Spinal cord (tissue), 10 donors: Measurements from ENCODE around the gene SLC7A9. TPM values are rescaled to one million over a fixed set of nuclear protein-coding genes. Genes with fewer than 3 reads are reported as not detected.

Source experiments
- DNase-seq, 6 donors: peaks; one replicate each; pipeline versions ENCODE4 v3.0.0 to v3.0.0-alpha.2; 2013 to 2015; ENCODE audit warnings: low spot score in 6 of 6, low read depth in 4 of 6
- H3K27ac ChIP-seq: one replicate; pipeline ENCODE4 v1.5.1; 2013; ENCODE audit warnings: low read depth, low read length, control low read depth
- H3K27me3 ChIP-seq: one replicate; pipeline ENCODE4 v1.6.1; 2013; ENCODE audit warnings: low read length; ENCODE audit not compliant: control insufficient read depth, insufficient read depth
- H3K36me3 ChIP-seq: one replicate; pipeline ENCODE4 v1.6.1; 2013; ENCODE audit warnings: low read length; ENCODE audit not compliant: control insufficient read depth, insufficient read depth
- H3K4me1 ChIP-seq: one replicate; pipeline ENCODE4 v1.6.1; 2013; ENCODE audit warnings: low read length; ENCODE audit not compliant: control insufficient read depth, insufficient read depth
- H3K4me3 ChIP-seq: one replicate; pipeline ENCODE4 v1.5.1; 2013; ENCODE audit warnings: low read depth, low read length, control low read depth
- H3K9me3 ChIP-seq: one replicate; pipeline ENCODE4 v1.6.1; 2013; ENCODE audit warnings: low read length; ENCODE audit not compliant: control insufficient read depth, insufficient read depth
- WGBS: methylation state at CpG from one replicate; pipeline ENCODE4 v1.1.5; 2013; ENCODE audit warnings: missing lambda C conversion rate; ENCODE audit not compliant: insufficient coverage; 5-methylcytosine and 5-hydroxymethylcytosine counted together
- polyA plus RNA-seq, 2 donors: library from polyadenylated mRNA; unstranded; fragments of 120-200 nt; gene quantifications; one replicate each; pipeline ENCODE4 v1.2.1, GENCODE V29; 2013; ENCODE audit not compliant: insufficient read length in 2 of 2
- total RNA-seq, 2 donors: library from RNA; depleted of rRNA in 1 of 2; stranded (reverse); fragments of 120-200 nt in 1 of 2; fragments of >200 nt in 1 of 2; gene quantifications; one replicate each; pipeline versions ENCODE4 v1.2.3 to v1.2.4, GENCODE V29; 2013 to 2014
- donor health status: healthy.

Gene SLC7A9
- total and polyA plus RNA-seq, 4 donors = 0.50 to 3.4 (median 1.5) TPM

GRCh38 chr19:32908641-32909190 lies 39.1 kb upstream of the SLC7A9 start:
- no peak for DNase-seq
- Histone ChIP-seq H3K27me3 (no peaks in the 10 kb centered on the region), H3K4me1 (no peaks in the 10 kb centered on the region), H3K36me3 (peaks cover 30% of the 10 kb centered on the region), H3K27ac (no peak overlapping the region), H3K4me3 (no peak overlapping the region), H3K9me3 (peaks cover 4% of the 10 kb centered on the region)
- 75% methylated on average over 4 of the region's 7 CpGs for WGBS

DNA sequence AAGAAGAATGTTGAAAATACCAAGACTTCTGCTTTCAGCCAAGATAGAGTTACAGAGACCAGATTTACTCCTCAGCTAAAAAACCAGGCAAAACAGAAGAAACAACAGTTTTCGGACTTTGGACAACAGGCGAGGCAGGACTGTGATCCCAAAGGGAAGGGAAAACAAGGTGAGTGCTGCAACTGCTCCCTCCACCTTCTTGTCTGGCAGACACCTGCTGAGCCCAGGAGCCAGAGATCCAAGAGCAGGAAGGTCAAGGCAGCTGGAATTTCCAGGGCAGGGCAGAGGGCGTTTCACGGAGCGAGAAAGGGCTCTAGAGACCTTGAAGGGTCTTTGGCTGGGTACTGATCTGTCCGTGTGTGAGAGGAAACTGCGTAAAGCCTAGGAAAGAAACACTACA lies 32.9 kb upstream of the SLC7A9 start:
- Histone ChIP-seq H3K36me3 (peaks cover 40% of the 10 kb centered on the region), H3K4me1 (no peaks in the 10 kb centered on the region), H3K9me3 (peaks cover 4% of the 10 kb centered on the region), H3K27me3 (no peaks in the 10 kb centered on the region), H3K27ac (no peak overlapping the region), H3K4me3 (no peak overlapping the region)
- WGBS = 84% methylated on average over 5 of the region's 7 CpGs
- no peak for DNase-seq

DNA sequence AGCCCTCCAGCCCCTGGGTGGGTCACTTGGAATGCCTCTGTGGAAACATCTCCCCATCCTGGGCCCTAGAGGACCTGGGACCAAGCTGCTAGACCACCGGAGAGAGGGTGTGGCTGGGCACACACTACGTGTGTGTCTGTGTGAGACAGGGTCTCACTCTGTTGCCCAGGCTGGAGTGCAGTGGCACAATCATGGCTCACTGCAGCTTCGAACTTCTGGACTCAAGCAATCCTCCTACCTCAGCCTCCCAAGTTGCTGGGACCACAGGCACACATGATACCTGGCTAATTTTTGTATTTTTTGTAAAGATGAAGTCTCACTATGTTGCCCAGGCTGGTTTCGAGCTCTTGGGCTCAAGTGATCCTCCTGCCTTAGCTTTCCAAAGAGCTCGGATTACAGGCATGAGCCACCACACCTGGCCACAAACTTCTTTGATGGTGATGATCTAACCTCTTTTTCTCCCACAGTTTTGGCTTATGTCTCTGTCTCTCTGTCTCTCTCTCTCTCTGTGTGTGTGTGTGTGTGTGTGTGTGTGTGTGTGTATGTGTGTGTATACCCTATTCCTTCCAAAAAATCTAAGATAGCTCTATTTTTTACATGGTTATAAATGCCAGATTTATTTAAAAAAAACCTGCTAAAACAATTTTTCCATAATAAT lies 32.1 kb upstream of the SLC7A9 start:
- H3K4me1 ChIP-seq = no peaks in the 10 kb centered on the region
- WGBS = 81% methylated on average over 3 of the region's 5 CpGs
- peaks cover 4% of the 10 kb centered on the region for H3K9me3 ChIP-seq
- H3K4me3 ChIP-seq = no peak overlapping the region
- peaks cover 33% of the 10 kb centered on the region for H3K36me3 ChIP-seq
- no peak overlapping the region for H3K27ac ChIP-seq
- no peak for DNase-seq
- no peaks in the 10 kb centered on the region for H3K27me3 ChIP-seq

DNA sequence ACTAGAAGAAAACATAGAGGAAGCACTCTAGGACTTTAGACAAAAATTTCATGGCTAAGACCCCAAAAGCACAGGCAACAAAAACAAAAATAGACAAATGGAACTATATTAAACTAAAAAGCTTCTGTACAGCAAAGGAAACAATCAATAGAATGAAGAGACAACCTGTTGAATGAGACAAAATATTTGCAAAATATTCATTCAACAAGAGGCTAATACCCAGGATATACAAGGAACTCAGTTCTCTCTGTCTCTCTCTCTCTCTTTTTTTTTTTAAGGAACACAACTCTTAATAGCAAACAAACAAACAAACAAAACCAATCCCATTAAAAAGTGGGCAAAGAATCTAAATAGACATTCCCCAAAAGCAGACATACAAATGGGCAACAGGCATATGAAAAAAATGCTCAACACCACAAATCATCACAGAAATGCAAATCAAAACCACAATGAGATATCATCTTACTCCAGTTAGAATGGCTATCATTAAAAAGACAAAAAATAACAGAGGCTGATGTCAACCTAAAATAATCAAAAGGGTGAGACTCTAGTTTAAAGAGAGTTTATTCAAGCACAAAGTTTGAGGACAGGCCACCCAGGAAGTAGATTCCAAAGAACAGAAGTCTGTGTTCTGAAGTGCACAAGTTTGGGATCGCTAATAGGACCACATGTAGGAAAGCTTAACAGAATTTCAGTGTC lies 27.1 kb upstream of the SLC7A9 start:
- 80% methylated on average over 1 of the region's 1 CpG for WGBS
- H3K36me3 ChIP-seq = peaks cover 29% of the 10 kb centered on the region
- no peak for DNase-seq

DNA sequence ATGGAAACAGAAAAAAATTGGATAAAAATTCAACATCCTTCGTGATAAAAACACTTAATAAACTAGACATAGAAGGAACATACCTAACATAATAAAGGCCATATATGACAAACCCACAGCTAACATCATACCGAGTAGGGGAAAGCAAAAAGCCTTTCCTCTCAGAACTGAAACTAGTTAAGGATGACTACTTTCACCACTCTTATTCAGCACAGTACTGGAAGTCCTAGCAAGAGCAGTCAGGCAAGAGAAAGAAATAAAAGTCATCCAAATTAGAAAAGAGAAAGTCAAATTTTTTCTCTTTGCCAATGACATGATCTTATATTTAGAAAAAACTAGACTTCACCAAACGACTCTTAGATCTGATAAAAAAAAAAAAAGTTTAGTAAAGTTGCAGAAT lies 25.8 kb upstream of the SLC7A9 start:
- H3K27me3 ChIP-seq = no peaks in the 10 kb centered on the region
- no peak for DNase-seq
- no peak overlapping the region for H3K4me3 ChIP-seq
- H3K4me1 ChIP-seq = no peaks in the 10 kb centered on the region
- H3K9me3 ChIP-seq = peaks cover 9% of the 10 kb centered on the region
- H3K36me3 ChIP-seq = peaks cover 27% of the 10 kb centered on the region
- 100% methylated on average over 1 of the region's 3 CpGs for WGBS
- H3K27ac ChIP-seq = no peak overlapping the region

More for the DNA sequence above, 27.1 kb upstream of the SLC7A9 start:
- Histone ChIP-seq H3K4me3 (no peak overlapping the region), H3K27me3 (no peaks in the 10 kb centered on the region), H3K27ac (no peak overlapping the region), H3K4me1 (no peaks in the 10 kb centered on the region), H3K9me3 (peaks cover 9% of the 10 kb centered on the region)

- DNase-seq = no peak
- Histone ChIP-seq H3K4me1 (no peaks in the 10 kb centered on the region), H3K27me3 (no peaks in the 10 kb centered on the region), H3K27ac (no peak overlapping the region), H3K36me3 (peaks cover 26% of the 10 kb centered on the region), H3K4me3 (no peak overlapping the region), H3K9me3 (peaks cover 9% of the 10 kb centered on the region)
- WGBS = no CpG with 5 or more reads among the region's 2 CpGs
Observed at GRCh38 chr19:32891609-32892008, 22.0 kb upstream of the SLC7A9 start.

DNA sequence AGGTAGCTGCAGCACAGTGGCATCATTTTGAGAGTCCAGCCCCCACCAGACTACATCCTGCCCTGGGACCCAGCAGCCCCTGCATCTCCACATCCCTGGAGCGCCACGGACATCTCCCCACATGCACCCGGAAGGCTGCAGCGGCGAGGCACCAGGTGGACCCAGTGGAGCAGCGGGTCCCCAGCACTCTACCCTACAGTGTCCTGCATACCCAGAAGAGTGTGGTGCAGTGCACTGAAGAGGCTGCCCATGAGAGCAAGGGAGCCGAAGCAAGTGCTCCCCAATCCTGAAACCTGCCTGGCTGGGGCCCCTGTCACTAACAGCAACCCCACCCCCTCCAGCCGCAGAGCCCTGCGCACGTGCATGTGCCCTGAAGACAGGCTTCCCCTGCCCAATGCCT lies 21.3 kb upstream of the SLC7A9 start:
- no peak overlapping the region for H3K27ac ChIP-seq
- DNase-seq = no peak
- H3K4me3 ChIP-seq = no peak overlapping the region
- 97% methylated on average over 10 of the region's 10 CpGs for WGBS
- H3K27me3 ChIP-seq = no peaks in the 10 kb centered on the region
- peaks cover 9% of the 10 kb centered on the region for H3K9me3 ChIP-seq
- H3K36me3 ChIP-seq = peaks cover 29% of the 10 kb centered on the region
- no peaks in the 10 kb centered on the region for H3K4me1 ChIP-seq

GRCh38 chr19:32890326-32890725 lies 20.8 kb upstream of the SLC7A9 start:
- WGBS = 94% methylated on average over 11 of the region's 13 CpGs

DNA sequence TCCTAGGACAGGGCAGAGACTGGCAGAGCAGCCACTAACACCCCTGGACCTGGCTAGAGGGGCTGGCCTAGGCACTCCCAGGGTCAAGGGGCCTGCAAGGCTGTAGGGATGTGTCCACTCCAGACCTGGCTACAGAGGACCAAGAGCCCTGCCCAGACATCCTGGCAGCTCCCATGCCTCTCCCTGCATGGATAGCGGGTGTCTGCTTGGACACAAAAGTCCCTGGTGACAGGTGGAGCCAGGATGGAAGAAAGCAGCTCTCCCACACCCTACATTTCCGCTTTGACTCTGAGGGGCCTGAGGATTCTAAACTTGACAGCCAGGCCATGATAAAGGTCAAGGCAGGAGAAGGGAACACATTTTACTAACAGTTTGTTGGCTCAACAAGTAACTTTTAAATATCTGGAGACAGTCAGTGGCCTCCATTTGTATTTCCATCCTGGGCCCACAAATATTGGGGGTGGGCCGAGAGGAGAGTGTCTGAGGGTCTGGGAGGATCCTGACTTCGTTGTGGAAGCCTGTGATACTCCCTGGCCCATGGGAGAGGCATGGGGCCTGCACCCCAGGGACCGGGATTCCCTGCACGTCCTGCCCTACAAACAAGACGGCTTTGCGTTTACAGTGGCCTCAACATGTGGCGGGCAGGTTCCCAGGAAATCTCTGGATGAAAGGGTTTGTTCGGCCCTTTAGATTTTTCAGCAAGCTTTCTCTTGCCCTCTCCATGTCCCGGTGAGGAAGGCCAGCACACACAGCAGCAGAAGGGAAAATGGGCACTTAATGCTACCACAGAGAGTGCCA lies 19.8 kb upstream of the SLC7A9 start:
- 93% methylated on average over 11 of the region's 11 CpGs for WGBS
- H3K4me1 ChIP-seq = no peaks in the 10 kb centered on the region
- no peak for DNase-seq
- peaks cover 29% of the 10 kb centered on the region for H3K36me3 ChIP-seq
- H3K27ac ChIP-seq = no peak overlapping the region
- H3K27me3 ChIP-seq = no peaks in the 10 kb centered on the region
- H3K9me3 ChIP-seq = peaks cover 9% of the 10 kb centered on the region
- no peak overlapping the region for H3K4me3 ChIP-seq

More at GRCh38 chr19:32890326-32890725, 20.8 kb upstream of the SLC7A9 start:
- H3K4me1 ChIP-seq = no peaks in the 10 kb centered on the region
- H3K9me3 ChIP-seq = peaks cover 9% of the 10 kb centered on the region
- no peaks in the 10 kb centered on the region for H3K27me3 ChIP-seq
- H3K4me3 ChIP-seq = no peak overlapping the region
- DNase-seq = no peak
- peaks cover 29% of the 10 kb centered on the region for H3K36me3 ChIP-seq
- no peak overlapping the region for H3K27ac ChIP-seq
